ENCODE measurements around the gene PLPPR4.

GRCh38 chr1:99292886-99293285 is 28.6 kb downstream of the PLPPR4 start:
- TF ChIP-seq NR2C2 (IDR thresholded peaks at IDR 0.05; ENCODE audit: borderline replicate concordance, control insufficient read depth, insufficient read length, low read depth) (no peak), RFX5 (IDR thresholded peaks at IDR 0.05; ENCODE audit: low read depth, low read length) (no peak), POLR2A (IDR thresholded peaks at IDR 0.05; ENCODE audit: low read depth, low read length) (no peak), EZH2 (IDR thresholded peaks at IDR 0.05; ENCODE audit: borderline replicate concordance, control insufficient read depth, low read depth, low read length) (no peak), EGR1 (IDR thresholded peaks at IDR 0.05; ENCODE audit: borderline replicate concordance in 1 of 2, low read depth in 2 of 2, low read length in 2 of 2) (no peak), EP300 (IDR thresholded peaks at IDR 0.05; ENCODE audit: borderline replicate concordance in 1 of 2, control insufficient read depth in 1 of 2, low read depth in 2 of 2, low read length in 2 of 2) (no peak), CTCF (IDR thresholded peaks at IDR 0.05 in 2 of 3, conservative IDR thresholded peaks at IDR 0.05 in 1 of 3; ENCODE audit: control insufficient read depth in 2 of 3, extremely low read depth in 1 of 3, insufficient read depth in 1 of 3, low read depth in 3 of 3, low read length in 3 of 3) (no peak)

All from GM12878 (cell line).